Activated CD4-positive, CD25-positive, alpha-beta regulatory T cell treated with anti-CD3 and anti-CD28 coated beads, Interleukin-2, amount 50 U/mL, for 72 hours (primary cell): ENCODE data around the gene KCNIP3.
"Not testable (repeated sequence)": the region's sequence is repeated elsewhere in the genome, so short reads cannot be mapped to it uniquely, and the experiment has no call there.

Experiments used
- DNase-seq: peaks from one replicate; pipeline ENCODE4 v3.0.0; 2021

The KCNIP3 gene

GRCh38 chr2:95348609-95349567, 51.7 kb downstream of the KCNIP3 start:
- no peak for DNase-seq

- no peak for DNase-seq
These were observed 52.6 kb downstream of the KCNIP3 start for GRCh38 chr2:95349568-95350322.

GRCh38 chr2:95350368-95350767, 53.2 kb downstream of the KCNIP3 start:
- DNase-seq = no peak

GRCh38 chr2:95350774-95351597, 53.8 kb downstream of the KCNIP3 start:
- DNase-seq = no peak

GRCh38 chr2:95351598-95351915, 54.4 kb downstream of the KCNIP3 start:
- no peak for DNase-seq

- DNase-seq = no peak
These were observed 55.3 kb downstream of the KCNIP3 start for GRCh38 chr2:95352310-95353054.

- DNase-seq = no peak
These were observed 56.0 kb downstream of the KCNIP3 start for GRCh38 chr2:95353055-95353575.

GRCh38 chr2:95353613-95354468, 56.7 kb downstream of the KCNIP3 start:
- no peak for DNase-seq

GRCh38 chr2:95354469-95354901, 57.3 kb downstream of the KCNIP3 start:
- DNase-seq = no peak

- DNase-seq = no peak
These were observed 57.8 kb downstream of the KCNIP3 start for GRCh38 chr2:95354925-95355324.

GRCh38 chr2:95355486-95355885, 58.3 kb downstream of the KCNIP3 start:
- DNase-seq = not testable (repeated sequence)

- no peak for DNase-seq
These were observed 59.9 kb downstream of the KCNIP3 start for GRCh38 chr2:95356821-95357700.

GRCh38 chr2:95357717-95358280, 60.7 kb downstream of the KCNIP3 start:
- no peak for DNase-seq

- no peak for DNase-seq
These were observed 61.9 kb downstream of the KCNIP3 start for GRCh38 chr2:95359031-95359430.

- no peak for DNase-seq
These were observed 62.4 kb downstream of the KCNIP3 start for GRCh38 chr2:95359501-95359930.

GRCh38 chr2:95361216-95361980, 64.3 kb downstream of the KCNIP3 start:
- DNase-seq = no peak

- no peak for DNase-seq
These were observed 65.3 kb downstream of the KCNIP3 start for GRCh38 chr2:95362486-95362885.

- DNase-seq = no peak
These were observed 69.4 kb downstream of the KCNIP3 start for GRCh38 chr2:95366514-95366913.
